Skin of body (tissue), 2 donors: ENCODE results near the gene FBXL15. TPM values are rescaled to one million over a fixed set of nuclear protein-coding genes. Genes with fewer than 3 reads are reported as not detected.

ENCODE experiments used
- small RNA-seq: library from RNA; depleted of rRNA; stranded (forward); fragments of <200 nt; gene quantifications from one replicate; pipeline ENCODE3, GENCODE V24; 2014; ENCODE audit warnings: low replicate concordance
- total RNA-seq: library from RNA; depleted of rRNA; stranded (reverse); fragments of >200 nt; gene quantifications from one replicate; pipeline ENCODE4 v1.2.3, GENCODE V29; 2014

Gene FBXL15
- total RNA-seq, 1 donor from 2014 or later: 4.2 TPM

Small RNA genes within 50 kb of the gene (small RNA-seq; reads per million reads assigned to genes)
- 665 reads per million, percentile 98 among the genes with 10 or more reads in this experiment for gene MIR146B

Other genes starting within 250 kb of the FBXL15 start
- gene ELOVL3, start 194.5 kb upstream of the FBXL15 start, total RNA-seq: 33.1 TPM
- gene PITX3, start 179.3 kb upstream of the FBXL15 start, total RNA-seq: 0.39 TPM
- 22.8 TPM for gene GBF1, start 175.3 kb upstream of the FBXL15 start, total RNA-seq
- gene NFKB2, start 25.1 kb upstream of the FBXL15 start, total RNA-seq: 20.5 TPM
- gene PSD, start 2.1 kb upstream of the FBXL15 start, total RNA-seq: 7.5 TPM
- gene CUEDC2, start 11.7 kb downstream of the FBXL15 start, total RNA-seq: 29.0 TPM
- 0.39 TPM for gene C10orf95, start 30.7 kb downstream of the FBXL15 start, total RNA-seq
- 49.9 TPM for gene ACTR1A, start 81.9 kb downstream of the FBXL15 start, total RNA-seq
- 7.4 TPM for gene SUFU, start 83.1 kb downstream of the FBXL15 start, total RNA-seq
- gene TRIM8, start 223.6 kb downstream of the FBXL15 start, total RNA-seq: 49.2 TPM